T-helper 2 cell treated with Interferon-gamma antibody and Interleukin-4, amounts not matched to agents 100 ng/mL and 5 ng/mL, for 36 hours (primary cell): ENCODE results near the gene CDS2. TPM values are rescaled to one million over a fixed set of nuclear protein-coding genes. Genes with fewer than 3 reads are reported as not detected.

Experiments
- intact Hi-C: fragments of 100-400 bp; cut with micrococcal nuclease; formaldehyde crosslinking; loops from one replicate; pipeline ENCODE4 v1.15.1; 2023
- total RNA-seq: library from RNA; stranded (reverse); gene quantifications from 2 replicates; pipeline ENCODE4 v1.2.3, GENCODE V29; 2022

Gene CDS2
- total RNA-seq, 1 donor from 2014 or later = 51.9 TPM

DNA sequence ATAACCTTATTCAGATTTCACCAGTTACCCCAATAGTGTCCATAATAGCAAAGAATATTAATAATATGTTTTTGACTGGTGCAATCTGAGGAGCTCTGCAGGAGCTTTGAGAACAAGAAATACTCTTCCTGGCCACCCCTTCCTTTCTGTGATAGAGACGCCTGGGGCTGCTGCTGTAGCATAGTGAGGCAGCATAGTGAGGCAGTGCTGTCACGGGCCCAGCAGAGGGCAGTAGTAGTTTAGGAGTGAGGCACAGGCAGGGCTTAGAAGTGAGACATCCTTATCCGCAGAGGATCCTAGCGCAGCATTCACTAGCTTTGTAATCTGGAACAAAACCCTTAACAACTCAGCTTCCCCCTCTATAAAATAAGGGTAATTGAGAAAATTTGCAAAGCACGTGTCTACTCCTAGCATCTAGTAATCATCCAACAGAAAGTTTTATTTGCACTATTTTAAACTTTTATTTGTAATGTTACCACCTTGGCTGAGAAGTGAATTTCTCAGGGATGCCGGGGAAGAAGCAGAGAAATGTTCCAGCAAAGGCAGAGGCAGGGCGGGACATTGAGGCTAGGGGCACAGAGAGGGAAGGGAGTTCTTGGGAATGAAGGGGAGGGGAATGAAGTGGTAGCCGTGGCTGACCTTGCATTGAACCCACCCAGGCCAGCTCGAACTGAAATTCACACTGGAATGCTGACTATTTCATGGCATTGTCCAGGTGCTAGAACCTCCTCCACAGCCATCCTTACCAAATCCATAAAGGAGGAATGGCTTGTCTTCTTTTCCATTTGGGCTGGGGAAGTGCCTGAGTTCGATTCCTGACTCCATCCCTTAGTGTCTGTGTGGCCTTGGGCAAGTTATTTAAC, 78.8 kb downstream of the CDS2 start:
- intact Hi-C loops = loop anchor here (1.0 kb wide), 1 partner anchor 18 kb away; no protein-coding TSS in a partner anchor

DNA sequence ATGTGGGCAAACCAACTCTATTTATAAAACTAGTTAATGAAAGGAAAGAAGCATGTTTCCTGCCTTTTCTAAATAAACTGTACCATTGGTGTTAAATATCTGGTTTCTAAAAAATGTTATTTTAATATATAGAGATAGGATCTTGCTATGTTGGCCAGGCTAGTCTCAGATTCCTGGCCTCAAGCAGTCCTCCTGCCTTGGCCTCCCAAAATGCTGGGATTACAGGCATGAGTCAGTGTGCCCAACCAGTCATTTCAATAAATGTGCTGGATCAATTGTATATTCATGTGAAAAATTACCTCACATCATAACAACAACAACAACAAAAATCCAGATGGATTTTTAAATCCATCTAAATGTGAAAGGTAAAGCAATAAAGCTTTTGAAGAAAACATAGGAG, 80.3 kb downstream of the CDS2 start:
- intact Hi-C loops = no loop called here

GRCh38 chr20:5211803-5212714, 85.3 kb downstream of the CDS2 start:
- intact Hi-C loops = no loop called here

GRCh38 chr20:5212907-5213487, 86.2 kb downstream of the CDS2 start:
- intact Hi-C loops = no loop called here

DNA sequence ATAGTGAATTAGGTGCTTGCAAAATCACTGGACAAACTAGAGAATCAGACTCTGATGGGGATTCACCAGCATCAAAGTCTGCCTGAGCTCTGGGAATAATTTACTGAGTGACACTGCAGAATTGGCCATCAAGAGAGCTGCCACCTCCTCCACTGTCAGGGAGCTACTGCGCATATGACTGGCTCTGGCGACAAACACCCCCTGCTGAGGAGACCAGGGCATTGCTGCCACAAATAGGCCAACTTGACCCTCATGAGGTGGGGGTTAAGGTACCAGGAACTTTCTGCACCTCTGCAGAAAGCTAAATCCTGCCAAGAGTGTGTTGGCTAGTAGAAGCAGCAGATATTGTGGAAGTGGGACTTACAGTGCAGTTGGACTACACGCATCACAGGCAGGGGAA, 88.0 kb downstream of the CDS2 start:
- intact Hi-C loops = no loop called here

GRCh38 chr20:5215672-5216304, 89.0 kb downstream of the CDS2 start:
- intact Hi-C loops = no loop called here

DNA sequence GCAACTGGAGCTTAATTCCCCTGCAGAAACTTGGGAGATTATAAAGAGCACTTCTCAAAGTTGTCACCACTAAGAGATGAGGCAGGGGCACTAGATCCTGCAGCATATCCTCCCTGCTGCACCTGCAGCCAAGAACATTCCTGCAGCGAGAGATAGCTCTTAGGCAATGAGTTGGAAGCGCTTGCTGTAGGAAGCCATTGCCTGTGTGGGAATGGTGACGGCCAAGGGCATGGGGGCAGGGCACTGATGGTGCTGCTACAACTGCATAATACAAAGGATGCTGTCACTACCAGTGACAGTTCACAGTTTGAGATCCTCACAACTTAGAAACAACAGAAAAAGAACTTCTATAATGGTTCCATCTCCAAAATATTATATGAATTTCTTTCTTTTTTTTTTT, 89.9 kb downstream of the CDS2 start:
- intact Hi-C loops = no loop called here

- intact Hi-C loops = no loop called here
Observed at GRCh38 chr20:5217616-5218015, 90.8 kb downstream of the CDS2 start.

DNA sequence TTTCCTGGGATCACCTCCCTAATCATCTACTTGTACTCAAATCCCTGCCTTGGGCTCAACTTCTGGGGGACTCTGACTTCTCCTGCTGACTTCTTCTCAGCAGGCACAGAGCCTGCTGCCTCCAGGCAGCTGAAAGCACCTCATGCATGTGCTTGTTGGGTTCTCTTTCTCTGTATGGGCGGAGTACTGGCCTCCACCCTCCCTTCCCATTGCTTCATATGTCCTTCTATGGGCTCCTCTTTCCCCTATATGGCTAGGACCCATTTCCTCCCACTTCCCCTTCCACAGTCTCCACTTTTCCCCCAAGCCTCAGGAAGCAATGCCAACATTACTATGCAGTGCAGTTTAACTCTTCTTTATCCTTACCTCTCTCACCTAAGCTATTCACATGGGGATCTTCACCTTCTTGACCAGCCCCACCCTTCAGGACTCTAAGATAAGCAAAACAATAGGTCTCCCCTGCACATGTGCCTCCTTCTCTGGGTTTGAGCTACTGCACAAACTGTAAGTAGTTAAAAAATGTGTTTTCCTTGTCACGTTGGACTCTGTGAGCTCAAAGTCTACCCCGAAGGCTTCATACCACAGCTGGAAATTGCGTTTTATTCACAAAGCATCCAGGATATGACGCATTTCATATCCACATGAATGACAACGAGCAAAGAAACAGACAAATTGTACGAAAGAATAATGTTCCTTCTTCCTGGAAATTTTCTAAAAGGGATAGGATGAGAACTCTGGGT, 93.7 kb downstream of the CDS2 start:
- intact Hi-C loops = no loop called here

DNA sequence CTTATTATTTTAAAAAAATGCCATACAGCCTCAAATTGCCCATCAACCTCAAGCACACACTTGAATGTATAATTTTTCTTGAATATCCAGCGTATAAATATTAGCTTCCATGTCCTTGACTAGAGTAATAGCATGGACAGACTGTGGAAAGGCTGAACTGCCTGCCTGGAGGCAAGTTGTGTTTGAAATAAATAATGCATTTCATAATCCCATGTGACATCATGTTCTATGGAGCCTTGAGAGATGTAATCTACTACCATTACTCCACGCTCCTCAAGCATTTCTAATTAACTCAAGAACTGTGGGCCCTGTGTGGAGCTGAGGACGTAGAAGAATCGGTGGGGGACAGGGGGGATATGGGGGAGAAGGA, 94.2 kb downstream of the CDS2 start:
- intact Hi-C loops = no loop called here

DNA sequence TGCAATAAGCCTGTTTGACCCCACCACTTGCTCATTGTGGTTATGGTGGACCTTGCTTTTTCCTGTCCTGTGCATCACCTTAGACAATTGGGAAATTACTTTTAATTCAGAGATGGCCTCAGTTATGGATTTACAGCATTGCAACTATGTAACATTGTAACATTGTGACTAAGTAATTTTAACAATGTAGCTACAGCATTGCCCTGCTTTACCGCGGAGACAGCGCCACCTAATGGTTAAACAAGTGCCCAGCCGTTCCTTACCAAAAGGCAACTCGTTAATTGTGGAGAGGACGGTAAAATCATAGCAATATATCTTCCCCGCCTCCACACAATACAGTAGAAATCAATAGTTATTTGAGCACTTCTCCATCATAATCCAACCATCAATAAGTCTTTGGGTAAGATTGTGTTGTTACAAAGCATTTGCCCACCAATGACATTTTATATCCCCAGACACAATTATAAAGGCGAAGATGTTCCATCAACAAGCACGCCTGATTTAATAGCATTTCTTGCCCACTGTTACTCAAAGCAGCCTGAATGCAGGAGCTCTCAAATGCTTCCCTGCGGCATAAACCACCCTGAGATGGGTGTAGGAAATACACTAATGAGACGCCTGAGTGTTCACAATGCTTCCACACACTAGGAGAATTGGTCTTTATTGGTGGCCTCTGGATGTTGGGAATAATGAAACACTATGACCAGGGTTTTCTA, 96.3 kb downstream of the CDS2 start:
- intact Hi-C loops = loop anchor here (1.0 kb wide), 1 partner anchor 18 kb away; no protein-coding TSS in a partner anchor

GRCh38 chr20:5230544-5230943, 103.7 kb downstream of the CDS2 start:
- intact Hi-C loops = no loop called here

- intact Hi-C loops = no loop called here
Observed at GRCh38 chr20:5234158-5234557, 107.3 kb downstream of the CDS2 start.

DNA sequence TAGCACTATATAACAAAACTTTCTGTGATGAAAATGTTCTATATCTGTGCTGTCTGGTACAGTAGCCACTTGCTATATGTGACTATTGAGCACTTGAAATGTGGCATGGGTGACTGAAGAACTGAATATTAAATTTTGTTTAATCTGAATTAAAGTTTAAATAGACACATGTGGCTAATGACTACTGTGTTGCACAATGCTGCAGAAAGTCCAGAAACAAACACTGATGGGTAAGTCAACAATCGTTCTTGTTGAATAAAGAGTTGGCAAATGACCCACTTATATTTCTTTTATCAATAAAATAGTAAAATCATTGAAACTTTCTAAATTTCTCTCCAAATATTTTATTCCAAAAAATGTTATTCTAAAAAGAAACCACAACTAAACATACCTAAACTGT, 108.2 kb downstream of the CDS2 start:
- intact Hi-C loops = no loop called here

Other genes starting within 250 kb of the CDS2 start
- gene SLC23A2, start 125.5 kb upstream of the CDS2 start, total RNA-seq = 17.0 and 18.0 TPM in 2 replicates
- 82.5 and 85.2 TPM in 2 replicates for gene TMEM230, start 13.9 kb upstream of the CDS2 start, total RNA-seq
- gene PCNA, start 7.0 kb upstream of the CDS2 start, total RNA-seq = 483 and 497 TPM in 2 replicates
- not detected in 2 replicates for gene PROKR2, start 189.9 kb downstream of the CDS2 start, total RNA-seq